ENCODE data around the gene CBLL2.
"Not testable (repeated sequence)": the region's sequence is repeated elsewhere in the genome, so short reads cannot be mapped to it uniquely, and the experiment has no call there.

The CBLL2 gene, protein sequence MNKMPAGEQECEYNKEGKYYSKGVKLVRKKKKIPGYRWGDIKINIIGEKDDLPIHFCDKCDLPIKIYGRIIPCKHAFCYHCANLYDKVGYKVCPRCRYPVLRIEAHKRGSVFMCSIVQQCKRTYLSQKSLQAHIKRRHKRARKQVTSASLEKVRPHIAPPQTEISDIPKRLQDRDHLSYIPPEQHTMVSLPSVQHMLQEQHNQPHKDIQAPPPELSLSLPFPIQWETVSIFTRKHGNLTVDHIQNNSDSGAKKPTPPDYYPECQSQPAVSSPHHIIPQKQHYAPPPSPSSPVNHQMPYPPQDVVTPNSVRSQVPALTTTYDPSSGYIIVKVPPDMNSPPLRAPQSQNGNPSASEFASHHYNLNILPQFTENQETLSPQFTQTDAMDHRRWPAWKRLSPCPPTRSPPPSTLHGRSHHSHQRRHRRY

DNA sequence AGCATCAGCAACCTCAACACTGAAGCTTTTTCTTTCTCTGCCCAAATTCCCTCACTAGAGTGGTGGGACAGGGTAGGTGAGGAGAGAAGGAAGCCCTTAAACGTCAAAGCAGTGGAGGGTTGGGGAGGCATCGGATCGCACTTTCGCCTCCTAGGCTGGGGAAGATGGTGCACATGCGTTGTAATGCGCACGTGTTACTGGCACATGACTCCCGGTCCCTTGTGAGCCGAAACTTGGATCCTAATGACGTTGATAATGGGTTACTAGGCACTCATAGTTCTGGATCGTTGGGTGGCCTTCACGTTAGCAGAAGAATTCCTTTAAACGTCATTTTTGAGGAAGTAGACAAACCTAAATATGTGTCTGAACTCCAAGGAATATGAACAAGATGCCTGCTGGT lies at the start of gene CBLL2:
CBLL2 (plus strand) TSS at position 301 of the 400 bp plus-strand sequence; CDS start at position 380, 79 bp downstream.
- DNase-seq (ENCODE audit: low read depth in 2 of 3, low spot score in 1 of 3), result no peak

- no peak for DNase-seq (ENCODE audit: low read depth in 2 of 3, low spot score in 1 of 3)
Observed at GRCh38 chrX:22234380-22234779, 38.3 kb upstream of the CBLL2 start.

DNA sequence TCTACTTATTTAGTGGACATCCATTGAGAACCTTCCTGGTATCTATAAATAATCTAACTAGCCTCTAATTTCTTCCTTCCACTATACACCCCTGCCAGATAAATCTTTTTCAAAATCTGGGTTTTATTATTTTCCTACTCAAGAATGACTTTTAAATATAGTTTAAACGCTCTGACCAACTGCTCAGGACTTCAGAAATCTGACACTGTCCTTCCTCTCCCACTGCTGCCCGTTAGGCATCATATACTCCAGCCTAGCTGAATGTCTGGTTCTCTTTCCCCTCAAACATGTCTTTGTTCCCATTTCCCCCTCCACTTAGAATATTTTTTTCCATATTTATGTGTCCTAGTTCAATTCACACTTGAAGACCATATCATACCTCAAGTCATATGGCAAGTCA lies 35.2 kb upstream of the CBLL2 start:
- DNase-seq (ENCODE audit: low read depth in 2 of 3, low spot score in 1 of 3), result no peak

GRCh38 chrX:22246620-22247019 lies 26.1 kb upstream of the CBLL2 start:
- no peak for DNase-seq (ENCODE audit: low read depth in 2 of 3, low spot score in 1 of 3)

- DNase-seq (ENCODE audit: low read depth in 2 of 3, low spot score in 1 of 3), result no peak
Observed at GRCh38 chrX:22247169-22247568, 25.5 kb upstream of the CBLL2 start.

- no peak for DNase-seq (ENCODE audit: low read depth in 2 of 3, low spot score in 1 of 3)
Observed at GRCh38 chrX:22248401-22248800, 24.3 kb upstream of the CBLL2 start.

DNA sequence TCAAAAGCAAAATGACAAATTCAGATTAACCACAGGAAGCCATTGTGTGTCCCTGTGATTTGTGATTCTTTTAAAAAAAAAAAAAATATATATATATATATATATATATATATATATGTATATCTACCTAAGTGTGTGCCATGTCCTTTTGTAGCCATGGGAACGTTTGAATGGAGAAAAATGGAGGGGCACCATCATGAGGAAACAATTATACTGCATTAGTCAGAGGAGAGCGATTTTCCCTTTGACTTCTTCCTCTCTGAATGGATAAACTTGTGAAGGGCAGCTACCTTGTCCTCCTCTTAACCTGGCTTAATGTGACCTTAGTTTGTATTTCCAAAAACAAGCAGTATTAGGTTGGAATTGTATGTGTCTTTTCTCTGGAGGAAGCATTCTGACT lies 23.3 kb upstream of the CBLL2 start:
- DNase-seq (ENCODE audit: low read depth in 2 of 3, low spot score in 1 of 3), result no peak

DNA sequence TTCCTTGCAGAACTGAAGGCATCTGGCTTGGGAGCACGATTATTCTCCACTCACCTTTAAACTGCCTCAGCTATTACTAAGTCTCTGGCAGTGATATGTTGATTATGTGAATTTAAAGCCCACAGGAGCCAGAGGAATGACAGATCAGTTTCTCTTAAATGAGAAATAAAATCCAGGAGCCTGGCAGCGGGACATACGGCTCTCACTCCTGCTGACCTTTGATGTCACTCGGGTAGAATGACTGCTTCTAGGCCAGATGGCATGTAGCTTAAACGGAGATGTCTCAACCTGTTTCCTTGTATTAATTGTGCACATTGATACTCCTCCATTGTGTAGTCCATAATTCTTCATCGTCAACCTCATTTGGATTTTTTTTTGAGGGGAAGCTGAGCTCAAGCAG lies 4.0 kb upstream of the CBLL2 start:
- DNase-seq (ENCODE audit: low read depth in 2 of 3, low spot score in 1 of 3), result no peak

- DNase-seq (ENCODE audit: low read depth in 2 of 3, low spot score in 1 of 3), result no peak
Observed at GRCh38 chrX:22273714-22274317, 1.1 kb downstream of the CBLL2 start.

DNA sequence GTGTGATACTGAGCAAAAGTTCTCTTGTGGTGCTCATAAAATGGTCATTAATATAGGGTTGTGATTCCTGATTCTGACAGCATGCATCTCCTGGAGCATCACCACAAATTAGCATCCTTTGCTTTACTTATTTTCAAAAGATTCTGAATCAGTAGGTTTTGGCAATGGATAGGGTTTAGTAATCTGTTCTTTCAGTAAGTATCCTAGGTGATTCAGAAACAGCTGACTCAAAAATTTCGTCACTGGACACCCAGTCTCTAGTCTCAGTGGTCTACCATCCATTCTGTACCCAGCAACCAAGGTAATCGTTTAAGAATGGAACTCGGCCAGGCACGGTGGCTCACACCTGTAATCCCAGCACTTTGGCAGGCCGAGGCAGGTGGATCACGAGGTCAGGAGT lies 4.1 kb downstream of the CBLL2 start:
- no peak for DNase-seq (ENCODE audit: low read depth in 2 of 3, low spot score in 1 of 3)

DNA sequence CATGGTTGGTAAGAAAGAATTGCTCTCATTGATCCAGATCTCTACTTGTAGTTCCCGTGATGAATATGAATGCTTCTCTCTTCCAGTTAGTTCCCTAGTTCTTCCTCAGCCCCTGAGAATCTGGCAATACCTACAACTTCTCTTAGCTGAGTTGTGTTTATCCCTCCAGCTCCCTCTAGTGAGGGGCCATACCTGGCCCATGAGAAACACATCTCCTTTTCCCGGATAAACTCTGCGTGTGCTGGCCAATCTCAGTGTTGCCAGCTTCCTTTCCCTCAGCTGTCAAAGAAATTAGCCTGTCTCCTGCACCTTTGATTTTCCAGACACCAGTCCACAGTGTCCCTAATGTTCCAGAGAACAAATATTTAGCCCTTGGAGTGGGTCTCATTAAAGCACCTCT lies 5.7 kb downstream of the CBLL2 start:
- DNase-seq (ENCODE audit: low read depth in 2 of 3, low spot score in 1 of 3), result no peak

DNA sequence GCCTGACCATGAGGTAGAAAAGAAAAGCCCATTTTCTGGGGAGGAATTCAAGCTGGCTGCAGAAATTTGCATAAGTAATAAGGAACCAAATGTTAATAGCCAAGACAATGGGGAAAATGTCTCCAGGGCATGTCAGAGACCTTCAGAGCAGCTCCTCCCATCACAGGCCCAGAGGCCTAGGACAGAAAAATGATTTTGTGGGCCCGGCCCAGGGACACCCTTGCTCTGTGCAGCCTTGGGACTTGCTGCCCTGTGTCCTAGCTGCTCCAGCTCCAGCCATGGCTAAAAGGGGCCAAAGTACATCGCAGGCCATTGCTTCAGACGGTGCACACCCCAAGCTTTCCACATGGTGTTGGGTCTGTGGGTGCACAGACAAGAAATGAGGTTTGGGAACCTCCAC lies 16.5 kb downstream of the CBLL2 start:
- DNase-seq (ENCODE audit: low read depth in 2 of 3, low spot score in 1 of 3), result not testable (repeated sequence)

DNA sequence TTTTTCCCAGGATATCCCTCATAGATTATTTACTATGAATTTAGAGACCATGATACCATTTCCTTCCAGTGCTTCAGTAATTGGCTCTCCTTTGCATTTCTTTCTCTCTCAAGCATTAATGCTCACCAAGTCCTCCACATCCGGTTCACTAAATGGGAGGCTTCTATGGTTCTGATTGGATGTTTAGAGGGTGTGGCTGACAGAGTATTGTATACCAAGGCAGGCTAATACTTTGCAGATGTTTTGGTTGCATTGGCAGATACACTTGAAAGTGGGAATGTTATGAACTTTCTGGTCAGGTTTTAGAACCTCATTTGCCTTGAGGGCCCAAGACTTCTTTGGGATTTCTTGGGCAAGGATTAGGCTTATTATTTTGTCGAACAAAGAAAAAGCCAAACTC lies 24.2 kb downstream of the CBLL2 start:
- DNase-seq (ENCODE audit: low read depth in 2 of 3, low spot score in 1 of 3), result no peak

DNA sequence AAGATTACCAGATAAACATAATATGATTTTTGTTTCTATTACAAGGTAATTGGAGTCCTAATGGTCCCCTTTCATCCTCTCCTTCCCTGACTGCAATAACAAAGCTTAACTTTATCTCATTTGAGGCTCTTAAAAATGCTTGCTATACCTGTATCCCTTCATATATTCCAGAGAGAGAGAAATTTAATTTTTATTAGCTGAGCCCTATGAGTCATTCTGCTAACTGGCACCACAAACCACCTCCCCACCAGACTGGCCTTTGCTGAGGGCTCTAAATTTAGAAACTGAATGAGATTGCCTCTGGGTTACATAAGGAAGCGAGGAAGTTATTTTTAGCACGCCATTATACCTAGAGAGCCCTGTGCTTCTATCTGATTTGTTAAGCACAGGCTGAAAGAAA lies 27.4 kb downstream of the CBLL2 start:
- DNase-seq (ENCODE audit: low read depth in 2 of 3, low spot score in 1 of 3), result no peak

DNA sequence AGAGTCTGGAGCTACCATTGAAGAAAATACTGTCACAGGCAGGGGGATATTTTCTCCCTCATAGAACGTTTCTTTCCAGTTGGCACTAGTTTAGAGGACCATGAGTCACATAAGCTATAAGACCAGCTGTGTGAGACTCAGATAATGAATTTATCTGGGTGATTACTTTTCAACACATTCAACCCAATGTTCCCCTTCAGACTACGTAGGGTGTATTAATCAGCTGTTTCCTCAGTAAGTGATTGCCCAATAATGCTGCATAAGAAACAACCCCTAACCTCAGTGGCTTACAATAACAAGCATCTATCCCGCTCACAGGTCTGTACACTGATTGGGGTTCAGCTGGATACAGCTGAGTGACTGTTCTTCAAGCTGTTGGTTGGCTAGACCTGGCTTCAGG lies 38.1 kb downstream of the CBLL2 start:
- DNase-seq (ENCODE audit: low read depth in 2 of 3, low spot score in 1 of 3), result no peak

- DNase-seq (ENCODE audit: low read depth in 2 of 3, low spot score in 1 of 3), result no peak
Observed at GRCh38 chrX:22313766-22314165, 41.1 kb downstream of the CBLL2 start.

DNA sequence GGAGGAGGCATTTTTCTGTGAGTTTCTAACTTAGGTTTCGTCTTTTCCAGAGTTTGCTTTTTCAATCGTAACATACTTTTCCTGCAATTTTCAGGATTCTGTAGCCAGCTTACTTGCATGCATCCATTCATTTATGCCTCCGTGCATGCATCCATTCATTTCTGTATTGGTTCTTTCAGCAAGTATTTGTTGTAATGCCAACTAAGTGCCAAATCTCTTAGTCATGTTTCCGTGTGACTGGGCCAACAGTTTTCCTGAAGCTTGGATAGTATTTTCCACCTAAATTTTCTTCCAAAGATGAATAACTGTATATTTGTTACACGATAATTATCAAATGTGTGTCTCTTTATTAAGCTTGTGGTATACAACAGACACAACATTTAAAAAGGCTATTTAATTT lies 41.5 kb downstream of the CBLL2 start:
- DNase-seq (ENCODE audit: low read depth in 2 of 3, low spot score in 1 of 3), result no peak

DNA sequence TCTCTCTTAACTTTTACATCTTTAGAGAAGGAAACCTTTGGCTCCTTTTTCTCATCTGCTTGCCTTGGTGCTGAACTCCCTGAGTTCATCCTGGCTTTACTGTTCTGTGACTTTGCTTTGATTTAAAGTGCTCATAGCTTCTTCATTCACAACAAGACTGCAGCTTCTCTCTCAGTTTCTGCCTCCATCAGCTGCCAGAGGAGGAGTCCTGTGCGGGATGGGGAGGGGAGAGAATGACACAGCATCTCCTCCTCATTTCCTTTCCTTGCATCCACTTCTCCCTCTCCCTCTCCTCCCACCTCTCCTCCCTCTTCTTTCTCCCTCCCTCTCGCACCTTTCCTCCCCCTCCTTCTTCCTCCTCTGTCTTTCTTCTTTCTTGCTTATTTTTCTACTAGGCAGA lies 42.0 kb downstream of the CBLL2 start:
- no peak for DNase-seq (ENCODE audit: low read depth in 2 of 3, low spot score in 1 of 3)

GRCh38 chrX:22315151-22315550 lies 42.4 kb downstream of the CBLL2 start:
- no peak for DNase-seq (ENCODE audit: low read depth in 2 of 3, low spot score in 1 of 3)

DNA sequence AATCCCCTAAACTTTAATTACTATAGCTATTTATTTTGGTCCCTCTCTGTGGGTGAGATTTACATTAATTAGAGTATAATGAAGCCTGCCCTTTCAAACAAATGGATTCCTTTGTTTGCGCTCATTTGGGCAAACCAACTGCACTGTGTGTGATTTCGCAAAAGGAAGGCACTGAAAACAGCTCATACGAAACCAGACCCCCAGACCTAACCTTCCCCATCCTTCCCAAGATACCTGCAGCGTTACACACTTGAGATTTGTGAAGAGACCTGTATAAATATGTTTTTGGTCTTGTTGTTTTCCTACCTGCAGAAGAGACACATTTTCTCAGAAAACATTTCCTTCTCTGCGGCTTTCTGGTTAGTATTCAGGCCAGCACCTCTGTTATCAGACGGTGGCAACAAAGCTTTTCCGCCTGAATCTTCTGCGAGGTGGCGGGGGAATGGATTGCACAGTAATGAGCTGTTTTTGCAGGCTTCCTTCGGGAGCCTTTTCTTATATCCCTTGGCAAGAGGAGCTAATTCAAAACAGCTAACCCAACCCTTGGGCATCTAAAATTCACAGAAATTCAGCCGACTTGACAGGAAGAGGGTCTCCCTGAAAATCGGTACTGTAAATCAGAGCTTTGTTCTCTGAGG lies 47.6 kb downstream of the CBLL2 start:
- DNase-seq (ENCODE audit: low read depth in 2 of 3, low spot score in 1 of 3), result no peak

- DNase-seq (ENCODE audit: low read depth in 2 of 3, low spot score in 1 of 3), result no peak
Observed at GRCh38 chrX:22323541-22323940, 50.8 kb downstream of the CBLL2 start.

Data from stimulated activated CD4-positive, alpha-beta T cell treated with anti-CD3 and anti-CD28 coated beads, Interleukin-12 subunit alpha, Interleukin-12 subunit beta, amount 100 ng/mL, for 48 hours (primary cell).